CD4-positive, alpha-beta T cell (primary cell): Measurements from ENCODE around the gene DYNC1H1. TPM values are rescaled to one million over a fixed set of nuclear protein-coding genes. Genes with fewer than 3 reads are reported as not detected.

Experiments
- ATAC-seq: fragments of 200-7000 bp; cut with Tn5 transposase; one replicate; pipeline ENCODE4 v1.10.0; 2022; ENCODE audit warnings: mild to moderate bottlenecking; ENCODE audit not compliant: poor library complexity
- CTCF ChIA-PET: fragments of 350-600 bp; sonication (Branson Sonifier 250); formaldehyde crosslinking; loops from one replicate; lab custom pipeline; 2021; ENCODE audit warnings: antibody characterized with exemption, inconsistent platforms; lab: Charles Lee
- POLR2A ChIA-PET: fragments of 350-600 bp; sonication (Branson Sonifier 250); formaldehyde crosslinking; loops from one replicate; lab custom pipeline; 2021; ENCODE audit warnings: antibody characterized with exemption, inconsistent platforms; lab: Charles Lee
- DNase-seq, 14 experiments: peaks; one replicate each; pipeline ENCODE4 v3.0.0-alpha.2; 2013 to 2020; ENCODE audit warnings: mixed read lengths in 2 of 14
- H3K27ac ChIP-seq, 2 donors: one replicate each; pipeline versions ENCODE4 v1.5.1 to v1.7.0; 2013; ENCODE audit warnings: low read length in 2 of 2, low read depth in 1 of 2, mild to moderate bottlenecking in 1 of 2
- H3K27me3 ChIP-seq, 2 experiments: 1 replicate in 1 of 2; 2 replicates in 1 of 2; pipeline versions ENCODE4 v1.6.1 to v1.7.0; 2013; ENCODE audit warnings: low read length in 2 of 2, control low read depth in 1 of 2, mild to moderate bottlenecking in 1 of 2, moderate library complexity in 1 of 2; ENCODE audit not compliant: insufficient read depth in 2 of 2, control insufficient read depth in 1 of 2
- H3K36me3 ChIP-seq: one replicate; pipeline ENCODE4 v1.6.1; 2013; ENCODE audit warnings: low read length, control low read depth; ENCODE audit not compliant: insufficient read depth
- H3K4me1 ChIP-seq: one replicate; pipeline ENCODE4 v1.6.1; 2013; ENCODE audit warnings: low read length, control low read depth; ENCODE audit not compliant: insufficient read depth
- H3K4me3 ChIP-seq: one replicate; pipeline ENCODE4 v1.5.1; 2013; ENCODE audit warnings: mild to moderate bottlenecking, low read length, moderate library complexity
- H3K9me3 ChIP-seq, 2 experiments: 1 replicate in 1 of 2; 2 replicates in 1 of 2; pipeline versions ENCODE4 v1.6.1 to v1.7.0; 2013; ENCODE audit warnings: low read length in 2 of 2, mild to moderate bottlenecking in 2 of 2, control low read depth in 1 of 2, moderate library complexity in 1 of 2; ENCODE audit not compliant: control insufficient read depth in 1 of 2, insufficient read depth in 1 of 2
- H3K27ac Mint-ChIP-seq: one replicate; pipeline ENCODE4 v1.8.0; 2020; ENCODE audit warnings: mixed read lengths
- H3K27me3 Mint-ChIP-seq: one replicate; pipeline ENCODE4 v1.8.0; 2021; ENCODE audit warnings: mixed read lengths
- H3K36me3 Mint-ChIP-seq: one replicate; pipeline ENCODE4 v1.8.0; 2021; ENCODE audit warnings: low read depth, mixed read lengths
- H3K4me1 Mint-ChIP-seq: one replicate; pipeline ENCODE4 v1.8.0; 2021; ENCODE audit warnings: low read depth, mixed read lengths
- H3K4me3 Mint-ChIP-seq: one replicate; pipeline ENCODE4 v1.8.0; 2020; ENCODE audit warnings: mild to moderate bottlenecking, mixed read lengths
- H3K9me3 Mint-ChIP-seq: one replicate; pipeline ENCODE4 v1.8.0; 2020; ENCODE audit warnings: mixed read lengths
- intact Hi-C, 2 experiments: fragments of 100-400 bp; cut with DNase I in 1 of 2; cut with micrococcal nuclease in 1 of 2; formaldehyde crosslinking; loops; one replicate each; pipeline versions ENCODE4 v1.15.1 to v1.9.0; 2023 to 2025; cut with DNase I, micrococcal nuclease
- polyA plus RNA-seq, 2 donors: library from polyadenylated mRNA; unstranded; fragments of 120-200 nt; gene quantifications; one replicate each; pipeline ENCODE4 v1.2.1, GENCODE V29; 2013
- total RNA-seq, 174 experiments: library from RNA in 2 of 174; stranded (reverse) in 2 of 174; gene quantifications; one replicate each; pipeline ENCODE4 v1.2.3 and lab custom pipeline; 2021 to 2026
- TF ChIP-seq, protein P1 (sequence below): fragments of 200-600 bp; IDR thresholded peaks from one replicate; pipeline ENCODE4 v1.8.0; 2022; ENCODE audit warnings: antibody characterized with exemption, mild to moderate bottlenecking

Gene DYNC1H1
- total RNA-seq (100 to 1,000 TPM; 286 to 293 TPM), total RNA-seq (lab: John Stamatoyannopoulos, UW) (187 to 1,063 (median 561) reads per million in 172 experiments)
- 172 TPM for polyA plus RNA-seq (2013, experiment 1 of 2)
- 173 TPM for polyA plus RNA-seq (2013, experiment 2 of 2)

DNA sequence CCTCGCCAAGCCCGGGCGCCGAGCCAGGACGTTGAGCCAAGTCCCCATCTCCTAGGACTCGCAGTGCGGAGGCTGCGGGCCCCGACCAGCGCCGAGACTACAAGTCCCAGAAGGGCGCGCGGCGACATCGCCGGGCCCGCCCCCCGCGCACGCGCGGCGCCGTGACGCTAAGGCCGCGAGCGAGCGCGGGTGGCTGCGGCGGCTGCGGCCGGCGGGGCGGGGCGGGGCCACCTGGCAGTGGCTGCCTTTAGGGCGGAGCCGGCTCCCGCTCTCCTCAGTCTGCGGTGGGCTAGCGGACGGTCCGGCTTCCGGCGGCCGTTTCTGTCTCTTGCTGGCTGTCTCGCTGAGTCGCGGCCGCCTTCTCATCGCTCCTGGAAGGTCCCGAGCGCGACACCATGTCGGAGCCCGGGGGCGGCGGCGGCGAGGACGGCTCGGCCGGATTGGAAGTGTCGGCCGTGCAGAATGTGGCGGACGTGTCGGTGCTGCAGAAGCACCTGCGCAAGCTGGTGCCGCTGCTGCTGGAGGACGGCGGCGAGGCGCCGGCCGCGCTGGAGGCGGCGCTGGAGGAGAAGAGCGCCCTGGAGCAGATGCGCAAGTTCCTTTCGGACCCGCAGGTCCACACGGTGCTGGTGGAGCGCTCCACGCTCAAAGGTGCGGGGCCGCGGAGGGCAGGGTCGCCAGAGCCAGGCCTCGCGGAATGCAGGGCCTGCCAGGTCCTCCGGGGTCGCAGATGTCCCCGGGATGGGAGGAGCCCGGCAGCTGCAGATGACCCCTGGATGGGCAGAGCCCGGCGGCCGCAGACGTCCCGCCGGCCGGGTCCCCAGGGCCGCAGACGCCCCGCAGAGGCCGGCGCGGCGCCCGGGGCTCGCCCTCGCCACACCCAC, at the start of gene DYNC1H1:
TSS of gene DYNC1H1 (plus strand) at position 277 of the 884 bp plus-strand sequence. CDS start at position 396, 119 bp downstream.
- H3K4me1 ChIP-seq: peaks cover 44% of the 10 kb centered on the region
- H3K9me3 Mint-ChIP-seq: no peaks in the 10 kb centered on the region
- H3K36me3 ChIP-seq: peaks cover 12% of the 10 kb centered on the region
- H3K27me3 ChIP-seq: no peaks in the 10 kb centered on the region
- ChIA-PET POLR2A (interaction anchor here (0.6 to 2.9 kb wide), 11 partner anchors 9 to 352 kb away, joined by 3 to 12 read pairs (median 4); no protein-coding TSS in a partner anchor), CTCF (interaction anchor here (0.5 to 1.2 kb wide), 2 partner anchors 90 to 132 kb away, joined by 3 read pairs; no protein-coding TSS in a partner anchor)
- H3K9me3 ChIP-seq: no peaks in the 10 kb centered on the region
- intact Hi-C loops: loop anchor here (1.0 to 5.0 kb wide), 7 partner anchors 16 to 553 kb away; partner anchors contain the start of genes HSP90AA1 (in 2 of the 2), CINP (in 1 of the 2) and TECPR2 (in 1 of the 2)
- H3K36me3 Mint-ChIP-seq: peaks cover 26% of the 10 kb centered on the region
- TF ChIP-seq, protein P1, sequence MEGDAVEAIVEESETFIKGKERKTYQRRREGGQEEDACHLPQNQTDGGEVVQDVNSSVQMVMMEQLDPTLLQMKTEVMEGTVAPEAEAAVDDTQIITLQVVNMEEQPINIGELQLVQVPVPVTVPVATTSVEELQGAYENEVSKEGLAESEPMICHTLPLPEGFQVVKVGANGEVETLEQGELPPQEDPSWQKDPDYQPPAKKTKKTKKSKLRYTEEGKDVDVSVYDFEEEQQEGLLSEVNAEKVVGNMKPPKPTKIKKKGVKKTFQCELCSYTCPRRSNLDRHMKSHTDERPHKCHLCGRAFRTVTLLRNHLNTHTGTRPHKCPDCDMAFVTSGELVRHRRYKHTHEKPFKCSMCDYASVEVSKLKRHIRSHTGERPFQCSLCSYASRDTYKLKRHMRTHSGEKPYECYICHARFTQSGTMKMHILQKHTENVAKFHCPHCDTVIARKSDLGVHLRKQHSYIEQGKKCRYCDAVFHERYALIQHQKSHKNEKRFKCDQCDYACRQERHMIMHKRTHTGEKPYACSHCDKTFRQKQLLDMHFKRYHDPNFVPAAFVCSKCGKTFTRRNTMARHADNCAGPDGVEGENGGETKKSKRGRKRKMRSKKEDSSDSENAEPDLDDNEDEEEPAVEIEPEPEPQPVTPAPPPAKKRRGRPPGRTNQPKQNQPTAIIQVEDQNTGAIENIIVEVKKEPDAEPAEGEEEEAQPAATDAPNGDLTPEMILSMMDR: no peak
- H3K4me3 Mint-ChIP-seq: peak within 1 kb of the TSS; percentile 93
- peak within 1 kb of the TSS; percentile 85 for H3K27ac Mint-ChIP-seq
- peak; percentile 83 for ATAC-seq
- peaks cover 53% of the 10 kb centered on the region for H3K4me1 Mint-ChIP-seq
- DNase-seq: peak; percentile 75 to 96 (median 86)
- H3K4me3 ChIP-seq: peak within 1 kb of the TSS; percentile 86
- no peaks in the 10 kb centered on the region for H3K27me3 Mint-ChIP-seq
- peak within 1 kb of the TSS; percentile 68 to 82 for H3K27ac ChIP-seq

GRCh38 chr14:101915871-101916815, 48.2 kb upstream of the DYNC1H1 start:
- intact Hi-C loops: no loop called here
- H3K27me3 Mint-ChIP-seq: no peaks in the 10 kb centered on the region
- peaks cover 83% of the 10 kb centered on the region for H3K36me3 ChIP-seq
- no peak overlapping the region for H3K4me3 Mint-ChIP-seq
- H3K27ac ChIP-seq: peak overlapping the region in 1 of 2 donors; percentile 25
- POLR2A ChIA-PET: interaction anchor here (0.9 kb wide), 1 partner anchor 92 kb away, joined by 3 read pairs; no protein-coding TSS in a partner anchor
- H3K27me3 ChIP-seq: no peaks in the 10 kb centered on the region
- H3K9me3 ChIP-seq: no peaks in the 10 kb centered on the region
- TF ChIP-seq, protein P1: no peak
- H3K4me1 ChIP-seq: no peaks in the 10 kb centered on the region
- CTCF ChIA-PET: no interaction called here
- DNase-seq: no peak
- H3K27ac Mint-ChIP-seq: peak overlapping the region; percentile 16
- H3K36me3 Mint-ChIP-seq: peaks cover 87% of the 10 kb centered on the region
- ATAC-seq: no peak
- H3K4me1 Mint-ChIP-seq: no peaks in the 10 kb centered on the region
- H3K9me3 Mint-ChIP-seq: no peaks in the 10 kb centered on the region
- H3K4me3 ChIP-seq: no peak overlapping the region
